Posterior vena cava (tissue), 2 donors: ENCODE results near the gene SLC13A5. TPM values are rescaled to one million over a fixed set of nuclear protein-coding genes. Genes with fewer than 3 reads are reported as not detected.

Source experiments
- DNase-seq: peaks from one replicate; pipeline ENCODE4 v3.0.0-alpha.2; 2020; ENCODE audit warnings: low spot score
- intact Hi-C, 2 donors: fragments of 100-400 bp; cut with DNase I; formaldehyde crosslinking; loops; one replicate each; pipeline versions ENCODE4 v1.14.1 to v1.14.2; 2022 to 2023
- total RNA-seq, 2 donors: library from RNA; stranded (reverse); fragmentation: NEBNext Ultra II Directional; extraction: Animal tissue kit (Norgen Biotek cat#: 25700); gene quantifications; one replicate each; pipeline ENCODE4 v1.2.1, GENCODE V29; 2021
- donor health status: DM: yes; HTN: yes; CAD: no.
- donor health status: DM: yes; HTN: yes; CAD: no.

The SLC13A5 gene
- total RNA-seq, 2 donors from 2014 or later, result 0.10 TPM; not detected in 1

DNA sequence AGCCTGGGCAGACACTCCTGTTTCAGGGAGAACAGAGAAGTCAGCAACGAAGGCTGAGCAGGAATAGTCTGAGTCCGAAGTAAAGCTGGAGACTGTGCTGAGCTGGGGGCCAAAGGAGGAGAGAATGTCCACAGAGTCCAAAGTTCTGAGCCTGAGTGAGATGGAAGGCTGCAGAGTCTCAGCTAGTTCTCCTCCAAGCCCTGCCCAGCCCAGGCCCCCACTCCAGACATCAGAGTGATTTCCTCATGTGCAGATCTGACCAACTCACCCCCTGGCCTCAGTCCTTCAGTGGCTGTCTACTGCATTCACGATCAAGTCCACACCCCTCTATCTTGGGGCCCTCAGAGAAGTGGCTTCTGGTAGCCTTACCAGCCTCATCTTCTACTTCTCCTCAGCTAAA lies 21.6 kb downstream of the SLC13A5 start:
- no peak for DNase-seq
- intact Hi-C loops, result no loop called here

DNA sequence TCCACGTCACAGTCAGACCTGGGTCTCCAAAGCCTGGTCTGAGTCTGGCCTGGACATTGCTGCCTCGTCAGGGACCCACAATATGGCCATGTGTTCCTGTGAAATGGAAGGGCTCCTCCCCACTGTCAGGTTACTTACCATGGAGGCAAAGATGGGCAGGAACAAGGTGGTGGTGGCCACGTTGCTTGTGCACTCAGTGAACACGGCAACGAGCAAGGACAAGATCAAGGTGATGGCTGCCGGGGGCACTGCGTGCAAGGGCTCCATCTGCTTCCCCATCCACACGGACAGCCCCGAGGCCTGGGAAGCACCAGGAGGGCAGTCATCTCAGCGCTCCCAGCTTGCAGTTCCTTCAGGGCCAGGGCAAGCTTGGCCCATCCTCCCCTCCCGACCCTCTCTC lies 22.5 kb downstream of the SLC13A5 start:
- intact Hi-C loops, result no loop called here
- DNase-seq, result no peak

DNA sequence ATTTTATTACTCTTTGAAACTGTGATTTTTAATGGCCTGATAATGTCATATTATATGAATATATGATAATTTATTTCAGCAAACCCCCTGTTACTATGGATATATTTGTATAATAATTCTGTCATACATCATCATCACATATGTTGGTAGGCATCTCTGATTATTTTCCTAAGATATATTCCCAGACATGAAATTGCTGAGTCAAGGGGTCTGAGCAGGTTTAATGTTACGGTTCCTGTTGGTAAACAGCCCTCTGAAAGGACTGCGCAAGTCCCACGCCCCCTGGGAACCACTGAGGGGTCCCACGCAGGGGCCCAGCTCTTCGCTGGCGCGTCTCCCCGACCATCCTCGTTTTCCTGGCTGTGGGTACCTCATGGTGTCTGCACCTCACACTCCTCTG lies 24.2 kb downstream of the SLC13A5 start:
- intact Hi-C loops, result no loop called here
- no peak for DNase-seq

DNA sequence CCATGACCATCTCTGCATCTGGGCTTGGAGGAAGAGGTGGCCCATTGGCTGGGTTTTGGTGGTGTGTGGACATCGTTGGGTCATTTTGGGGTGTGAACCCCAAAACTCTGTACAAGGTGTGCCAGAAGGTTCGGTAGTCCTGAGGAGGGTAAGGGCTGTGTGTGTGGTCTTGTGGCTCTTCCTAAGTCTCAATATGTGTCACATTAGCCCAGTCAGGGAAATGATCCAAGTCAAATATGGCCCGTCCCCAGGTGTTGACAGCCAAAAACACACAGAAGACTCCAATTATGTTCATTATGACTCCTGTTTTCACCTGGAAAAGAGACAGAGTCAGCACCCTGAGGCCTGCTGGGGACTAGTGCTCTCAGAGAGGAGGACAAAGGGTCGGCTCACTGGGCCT lies 27.1 kb downstream of the SLC13A5 start:
- DNase-seq, result no peak
- intact Hi-C loops, result no loop called here

DNA sequence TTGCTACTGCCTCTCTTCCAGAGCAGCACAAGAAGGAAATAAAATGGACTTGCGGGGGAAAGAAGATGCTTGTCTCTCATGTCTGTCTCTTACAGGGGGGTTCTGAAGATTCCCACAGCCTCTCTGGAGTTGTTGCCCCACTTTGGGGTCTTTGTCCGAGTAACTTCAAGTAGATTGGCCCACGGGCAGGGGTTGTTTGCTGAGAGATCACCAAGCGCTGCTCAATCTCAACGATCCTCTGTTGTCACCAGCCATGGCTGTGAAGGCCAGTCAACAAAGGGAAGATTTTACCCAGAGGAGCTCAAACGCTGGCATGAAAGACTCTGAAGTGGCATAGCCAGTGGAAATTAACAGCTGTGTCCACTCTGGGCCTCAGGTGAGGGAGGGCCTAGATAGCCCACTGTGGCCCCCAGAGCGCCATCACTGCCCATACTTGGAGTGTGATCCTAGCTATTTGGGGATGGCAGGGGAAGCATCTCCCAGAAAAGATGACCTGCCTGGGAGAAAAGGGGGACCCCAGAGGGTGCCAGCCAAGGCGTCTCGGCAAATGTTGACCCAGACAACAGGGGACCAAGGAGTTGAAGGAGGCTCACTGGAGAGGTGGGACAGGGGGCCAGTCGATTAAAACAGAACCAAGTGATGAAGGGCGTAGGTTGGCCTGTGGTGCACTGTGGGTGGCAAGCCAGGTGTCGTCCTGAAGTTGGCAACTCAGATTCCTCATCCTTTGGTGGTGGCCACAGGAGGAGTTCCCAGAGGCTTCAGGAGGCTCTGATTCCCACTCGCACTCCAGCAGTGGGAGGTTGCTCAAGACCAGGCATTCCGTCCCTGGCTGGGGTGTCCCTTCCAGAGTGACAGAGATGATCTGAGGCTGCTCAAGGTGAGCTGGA lies 28.0 kb downstream of the SLC13A5 start:
- DNase-seq, result no peak
- intact Hi-C loops, result no loop called here

DNA sequence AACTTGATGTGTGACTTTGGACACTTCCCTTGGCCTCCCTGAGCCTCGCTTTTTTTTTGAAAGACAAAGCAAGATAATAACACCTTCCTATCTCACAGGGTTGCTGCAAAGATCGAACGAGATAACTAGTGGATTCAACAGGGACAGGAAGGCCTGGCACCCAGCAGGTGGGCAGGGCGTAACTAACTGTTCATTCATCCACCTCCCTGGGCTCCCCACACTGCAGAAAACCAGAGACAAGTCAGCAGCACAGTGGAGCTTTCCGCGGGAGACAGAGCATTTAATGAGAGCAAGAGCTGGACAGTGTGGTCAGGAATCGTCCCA lies 28.7 kb downstream of the SLC13A5 start:
- DNase-seq, result no peak
- intact Hi-C loops, result no loop called here

DNA sequence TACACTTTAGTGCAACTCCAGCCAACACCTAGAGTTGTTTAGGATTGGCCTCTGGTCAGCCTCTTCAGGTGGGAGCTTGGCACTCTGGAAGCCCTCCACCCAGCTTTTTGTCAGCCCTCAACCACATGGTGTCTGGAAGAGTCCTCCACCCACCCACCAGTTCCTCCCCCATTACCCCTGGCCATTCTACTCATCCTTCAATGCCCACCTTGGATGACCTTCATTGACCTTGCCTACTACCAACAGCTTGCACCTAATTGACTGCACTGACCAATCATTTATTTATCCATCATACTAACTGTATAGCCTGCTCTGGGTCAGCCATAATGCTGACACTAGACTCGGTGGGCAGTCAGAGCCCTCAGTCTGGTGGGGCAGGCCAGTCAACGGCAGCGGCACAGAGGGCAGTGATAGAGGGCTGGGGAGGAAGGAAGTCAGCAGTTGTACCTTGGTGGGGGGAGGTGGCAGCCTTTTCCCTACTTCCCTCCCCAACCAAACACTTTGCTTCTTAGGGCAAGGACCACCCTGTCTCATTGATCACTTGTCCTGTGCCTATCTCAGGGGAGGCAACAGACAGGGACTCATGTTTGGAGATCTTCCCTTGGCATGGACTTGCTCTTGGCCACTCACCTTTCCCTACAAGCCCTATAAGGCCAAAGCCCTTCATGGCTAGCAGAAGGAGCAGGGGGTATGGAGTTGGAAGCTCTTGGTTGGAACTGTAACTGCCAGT lies 29.3 kb downstream of the SLC13A5 start:
- DNase-seq, result no peak
- intact Hi-C loops, result no loop called here

DNA sequence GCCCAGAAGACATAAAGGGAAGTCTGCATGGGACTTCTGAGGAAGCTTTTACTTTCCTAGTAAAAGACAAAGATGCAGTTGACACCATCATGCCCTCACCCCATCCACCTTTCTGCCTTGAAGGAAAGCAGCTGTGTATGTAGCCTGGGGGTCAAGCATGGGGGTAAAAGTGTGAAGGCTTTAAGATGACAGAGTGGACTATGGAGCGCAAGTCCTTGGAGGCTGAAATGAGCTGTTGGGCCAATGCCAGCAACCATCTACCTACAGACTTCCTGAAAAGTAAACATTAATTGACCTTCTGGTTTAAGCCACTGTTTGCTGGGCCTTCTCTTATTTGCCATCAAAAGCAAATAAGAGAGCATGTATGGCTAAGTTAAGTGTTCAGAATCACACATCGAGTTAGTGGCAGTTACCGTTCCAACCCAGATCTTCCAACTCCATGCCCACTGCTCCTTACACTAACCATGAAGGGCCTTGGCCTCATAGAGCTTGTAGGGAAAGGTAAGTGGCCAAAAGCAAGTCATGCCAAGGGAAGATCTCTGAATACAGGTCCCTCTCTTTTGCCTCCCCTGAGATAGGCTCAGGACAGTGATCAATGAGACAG lies 30.0 kb downstream of the SLC13A5 start:
- no peak for DNase-seq
- intact Hi-C loops, result no loop called here

DNA sequence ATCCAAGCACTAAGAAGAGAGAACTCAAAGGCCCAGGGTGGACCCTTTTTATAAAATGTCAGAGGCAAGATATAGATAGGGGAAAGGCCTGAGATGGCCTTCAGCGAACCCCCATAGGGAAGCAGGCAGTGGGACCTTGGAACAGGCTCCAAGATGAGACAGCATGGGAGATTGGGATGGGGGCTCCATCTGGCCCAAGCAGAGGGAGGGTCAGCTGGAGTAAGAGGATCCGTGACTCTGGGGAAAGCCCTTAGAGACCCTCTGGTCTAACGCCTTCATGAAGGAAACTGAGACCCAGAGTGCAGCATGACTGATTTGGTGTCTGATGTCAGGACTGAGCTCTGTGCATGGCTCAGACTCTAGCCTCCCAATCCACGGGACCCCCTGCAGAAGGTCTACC lies 30.8 kb downstream of the SLC13A5 start:
- intact Hi-C loops, result no loop called here
- DNase-seq, result no peak

DNA sequence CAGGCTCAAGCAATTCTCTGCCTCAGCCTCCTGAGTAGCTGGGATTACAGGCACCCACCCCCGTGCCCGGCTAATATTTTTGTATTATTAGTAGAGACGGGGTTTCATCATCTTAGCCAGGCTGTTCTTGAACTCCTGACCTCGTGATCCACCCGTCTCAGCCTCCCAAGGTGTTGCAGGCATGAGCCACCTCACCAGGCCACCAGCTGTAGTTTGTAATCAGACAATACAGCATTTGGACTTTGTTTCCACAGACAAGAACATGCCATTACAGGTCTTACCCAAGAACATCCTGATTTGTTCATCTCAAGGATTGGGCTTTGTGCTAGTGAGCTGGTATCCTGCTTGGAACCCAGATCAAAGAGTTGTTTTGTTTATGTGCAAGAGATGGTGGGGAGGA lies 31.5 kb downstream of the SLC13A5 start:
- intact Hi-C loops, result no loop called here

DNA sequence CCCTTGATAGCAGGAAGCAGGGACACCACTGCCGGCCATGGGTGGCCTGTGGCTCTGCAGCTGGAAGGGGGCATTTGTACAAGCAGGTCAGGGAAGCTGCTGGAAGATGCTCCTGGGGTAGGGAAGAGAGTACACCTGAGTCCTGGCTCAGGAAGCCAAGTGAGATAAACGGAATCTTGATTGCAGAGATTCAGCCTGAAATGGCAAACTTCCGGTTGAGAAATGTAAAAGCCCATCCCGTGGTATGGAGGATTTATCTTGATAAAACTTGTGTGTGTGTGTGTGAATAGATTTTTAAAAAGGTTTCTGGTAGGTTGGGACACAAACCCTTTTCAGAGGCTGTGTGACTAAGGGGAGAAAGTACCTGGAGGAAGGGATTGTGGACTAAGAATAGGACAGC lies 32.0 kb downstream of the SLC13A5 start:
- DNase-seq, result no peak

More for the DNA sequence above, 31.5 kb downstream of the SLC13A5 start:
- no peak for DNase-seq

DNA sequence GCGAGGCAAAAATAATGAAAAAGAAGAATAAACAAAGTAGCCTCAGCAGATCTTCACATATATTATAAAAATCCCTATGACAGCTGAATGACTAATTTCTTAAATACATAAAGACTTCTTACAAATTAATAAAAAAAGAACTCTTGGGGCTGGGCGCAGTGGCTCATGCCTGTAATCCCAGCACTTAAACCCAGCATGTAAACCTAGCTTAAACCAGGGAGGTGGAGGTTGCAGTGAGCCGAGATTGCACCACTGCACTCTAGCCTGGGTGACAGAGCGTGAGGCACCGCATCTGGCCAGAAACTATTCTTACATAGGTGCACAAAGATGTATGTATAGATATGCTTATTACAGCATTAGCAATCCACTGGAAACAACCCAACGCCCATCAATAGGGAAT lies 33.9 kb downstream of the SLC13A5 start:
- no peak for DNase-seq
- intact Hi-C loops, result no loop called here

More for the DNA sequence above, 32.0 kb downstream of the SLC13A5 start:
- intact Hi-C loops, result no loop called here

DNA sequence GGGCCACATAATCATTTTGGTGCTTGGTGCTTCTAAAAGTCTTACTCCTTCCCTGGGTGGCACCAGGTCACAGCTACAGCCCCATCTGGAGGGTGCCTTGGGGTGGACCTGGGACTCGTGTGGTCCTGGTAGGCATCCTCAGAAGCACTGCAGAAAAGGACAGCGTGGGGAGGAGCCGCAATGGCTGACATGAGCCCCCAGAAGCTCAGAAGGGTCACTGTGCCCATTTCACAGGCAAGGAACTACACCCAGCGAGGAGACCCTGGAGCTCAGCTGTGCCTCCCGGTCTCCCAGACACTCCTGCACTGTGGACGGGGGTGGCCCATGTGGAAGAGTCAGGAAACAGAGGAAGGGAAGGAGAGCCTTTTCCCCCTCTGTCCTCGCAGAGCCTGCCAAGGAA lies 35.2 kb downstream of the SLC13A5 start:
- intact Hi-C loops, result no loop called here
- peak; percentile 64 for DNase-seq

DNA sequence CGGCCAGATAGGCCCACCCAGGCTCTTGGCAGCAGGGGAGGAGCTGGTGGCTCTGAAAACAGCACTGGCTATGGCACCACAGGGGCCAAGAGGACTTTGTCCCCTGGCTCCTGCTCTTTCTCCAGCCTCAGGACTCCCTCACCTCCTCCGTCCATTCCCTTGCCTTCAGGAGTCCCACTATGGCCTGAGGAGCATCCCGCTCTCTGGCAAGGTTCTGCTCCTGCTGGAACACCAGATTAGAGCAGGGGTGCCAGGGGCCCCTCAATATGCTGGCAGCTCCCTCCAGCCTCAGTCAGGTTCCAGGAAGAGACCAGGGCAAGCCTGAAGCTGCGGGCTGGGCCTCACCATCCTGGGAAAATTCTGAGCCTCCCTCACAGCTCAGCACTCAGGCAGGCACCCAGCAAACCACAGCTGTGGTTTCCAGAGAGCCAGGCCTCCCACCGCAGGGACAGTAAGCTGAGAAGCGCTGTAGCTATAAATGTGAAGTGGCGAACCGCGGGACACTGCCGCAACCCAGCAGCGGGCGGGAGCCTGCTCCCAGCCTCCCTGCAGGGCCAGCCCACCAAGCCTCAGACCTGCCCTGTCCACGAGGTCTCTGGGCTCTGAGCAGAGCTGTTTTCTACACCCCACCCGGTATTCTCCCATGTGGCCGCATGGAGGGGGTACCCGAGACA lies 35.9 kb downstream of the SLC13A5 start:
- intact Hi-C loops, result no loop called here

DNA sequence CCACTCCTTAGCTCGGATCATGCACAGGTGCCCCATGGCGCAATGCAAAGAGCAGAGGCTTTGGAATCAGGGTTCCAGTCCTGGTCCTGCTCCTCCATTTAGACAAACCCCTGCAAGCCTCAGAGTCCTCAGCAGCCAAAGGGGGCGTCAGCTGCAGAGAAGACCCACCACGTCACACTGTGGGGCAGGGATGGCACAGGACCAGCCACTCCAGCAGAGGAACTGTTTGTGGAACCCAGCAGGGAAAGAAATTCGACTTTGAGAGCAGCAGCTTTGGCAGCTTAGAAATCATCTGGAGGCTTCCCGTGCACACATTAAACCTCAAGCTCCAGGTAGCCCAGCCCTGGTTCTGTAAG lies 36.4 kb downstream of the SLC13A5 start:
- intact Hi-C loops, result no loop called here
- peak; percentile 59 for DNase-seq

More for the DNA sequence above, 35.9 kb downstream of the SLC13A5 start:
- peak; percentile 66 for DNase-seq

DNA sequence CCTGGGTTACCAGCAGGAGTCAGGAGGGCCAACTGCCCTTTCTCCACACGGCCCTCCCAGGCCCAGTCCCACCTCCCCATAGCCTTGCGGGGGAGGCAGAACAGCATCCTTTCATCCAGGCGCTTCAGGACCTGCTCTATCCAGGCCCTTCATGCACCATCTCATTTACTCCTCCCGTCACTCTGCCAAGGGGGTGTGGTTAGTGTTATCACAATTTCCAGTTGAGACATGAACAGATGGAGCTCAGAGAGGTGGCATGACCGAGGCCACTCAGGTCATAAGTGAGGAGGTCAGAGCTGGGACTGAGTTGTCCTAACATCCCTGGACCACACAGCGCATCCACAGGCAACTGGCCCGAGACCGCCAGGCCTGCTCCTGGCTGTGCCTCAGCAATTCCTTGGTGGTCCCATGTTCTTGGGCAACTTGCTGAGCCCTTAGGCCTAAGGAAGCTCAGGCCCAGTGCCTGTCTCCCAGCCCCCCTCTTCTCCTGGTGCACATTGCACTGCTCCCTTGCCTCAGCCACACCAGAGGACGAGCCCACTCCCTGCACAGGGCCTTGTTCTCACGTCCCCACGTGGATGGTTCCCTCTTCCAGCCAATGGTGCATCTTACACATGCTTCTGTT lies 37.9 kb downstream of the SLC13A5 start:
- DNase-seq, result peak; percentile 37
- intact Hi-C loops, result no loop called here

DNA sequence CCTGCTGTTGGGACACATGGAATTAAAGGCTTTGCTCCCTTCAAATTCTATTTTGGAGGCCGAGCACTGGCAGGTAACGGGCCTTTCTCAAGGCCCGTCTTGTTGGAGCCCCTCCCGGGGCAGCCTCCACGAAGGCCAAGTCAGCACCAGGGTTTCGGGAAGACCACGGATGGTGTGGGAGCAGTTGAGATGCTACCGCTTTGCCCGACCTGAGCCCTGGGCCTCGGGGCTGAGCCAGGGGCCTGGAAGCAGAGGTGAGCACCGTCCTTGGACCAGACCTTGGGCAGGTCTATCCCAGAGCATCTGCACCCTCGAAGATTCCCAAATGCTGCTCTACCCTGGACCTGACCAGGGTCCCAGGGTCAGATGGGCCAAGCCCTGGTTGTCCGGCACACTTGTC lies 38.6 kb downstream of the SLC13A5 start:
- intact Hi-C loops, result no loop called here
- peak; percentile 51 for DNase-seq

DNA sequence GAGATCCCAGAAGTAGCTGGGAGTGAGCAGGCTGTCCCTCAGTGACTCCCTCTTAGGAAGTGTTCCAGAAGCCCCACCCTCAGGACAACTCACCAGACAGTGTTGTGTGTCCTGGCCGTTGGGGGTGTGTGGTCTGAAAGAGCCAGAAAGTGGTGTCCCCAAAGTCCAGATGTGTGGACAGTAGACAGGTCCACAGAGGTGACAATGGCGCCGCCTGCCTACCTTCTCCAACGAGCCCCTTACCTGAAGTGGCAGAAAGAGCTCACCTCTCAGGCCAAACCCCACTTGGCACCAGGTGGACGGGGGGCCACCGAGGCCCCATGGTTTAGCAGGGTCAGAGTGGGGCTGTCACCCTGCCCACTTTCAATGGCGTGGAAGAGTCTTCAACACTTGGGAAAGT lies 41.7 kb downstream of the SLC13A5 start:
- intact Hi-C loops, result no loop called here
- peak; percentile 61 for DNase-seq

DNA sequence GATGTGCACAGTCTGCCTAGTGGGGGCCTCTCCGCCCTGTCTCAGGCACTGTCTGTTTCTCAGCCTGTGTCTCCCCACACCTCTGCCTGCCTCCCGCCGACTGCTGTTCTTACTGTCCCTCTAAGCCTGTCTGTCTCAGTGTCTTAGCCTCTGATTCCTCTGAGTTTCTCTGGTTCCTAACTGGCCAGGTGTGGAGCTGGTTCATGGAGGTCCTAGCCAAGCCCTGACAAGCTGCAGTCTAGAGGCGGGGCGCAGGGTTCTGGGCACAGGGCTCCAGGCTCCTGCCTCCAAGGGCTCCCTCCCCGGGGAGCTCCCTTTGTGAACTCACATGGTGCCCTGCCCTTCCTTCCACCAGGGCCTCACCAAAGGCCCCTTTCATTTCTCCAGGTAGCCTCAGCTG lies 42.2 kb downstream of the SLC13A5 start:
- DNase-seq, result no peak

DNA sequence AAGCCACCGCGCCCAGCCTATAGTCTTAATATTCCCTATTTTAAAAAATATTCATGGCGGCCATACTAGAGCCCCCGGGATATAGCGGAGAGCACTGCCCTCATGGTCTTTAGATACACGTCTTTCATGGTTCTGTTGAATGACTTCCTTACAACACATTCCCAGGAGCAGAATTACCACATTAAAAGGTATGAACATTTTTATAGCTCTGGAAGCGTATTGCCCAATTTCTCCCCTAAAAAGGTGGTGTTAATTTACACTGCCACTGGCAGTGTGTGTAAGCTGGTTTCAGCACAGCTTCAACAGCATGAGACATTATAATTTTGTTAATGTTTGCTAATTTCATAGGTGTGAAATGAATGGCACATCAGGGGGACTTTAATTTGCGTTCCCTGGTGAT lies 42.6 kb downstream of the SLC13A5 start:
- intact Hi-C loops, result no loop called here
- DNase-seq, result no peak

More for the DNA sequence above, 42.2 kb downstream of the SLC13A5 start:
- intact Hi-C loops, result no loop called here
